C4-2B (cell line): Measurements from ENCODE around the gene MINDY3.
"Not testable (repeated sequence)": the region's sequence is repeated elsewhere in the genome, so short reads cannot be mapped to it uniquely, and the experiment has no call there.

Experiments used
- H3K27ac ChIP-seq: fragments of 450-650 bp; 2 replicates; pipeline ENCODE4 v1.5.1; 2017
- CTCF ChIP-seq: fragments of 450-650 bp; conservative IDR thresholded peaks from 2 replicates; pipeline ENCODE4 v1.5.1; 2017; ENCODE audit warnings: mild to moderate bottlenecking
- ZFX ChIP-seq: fragments of 450-650 bp; IDR thresholded peaks from 2 replicates; pipeline ENCODE4 v1.6.1; 2017

The MINDY3 gene

GRCh38 chr10:15857107-15857575 lies 3.2 kb downstream of the MINDY3 start:
- TF ChIP-seq CTCF (no peak), ZFX (no peak)

GRCh38 chr10:15856328-15857015 lies 3.8 kb downstream of the MINDY3 start:
- TF ChIP-seq ZFX (no peak), CTCF (no peak; the same call in 1 of the 2 replicates)
- H3K27ac ChIP-seq: no peak overlapping the region

More at GRCh38 chr10:15857107-15857575, 3.2 kb downstream of the MINDY3 start:
- H3K27ac ChIP-seq: no peak overlapping the region

GRCh38 chr10:15853800-15854199 lies 6.5 kb downstream of the MINDY3 start:
- no peak overlapping the region for H3K27ac ChIP-seq
- no peak for TF ChIP-seq ZFX
- no peak for TF ChIP-seq CTCF

- no peak overlapping the region for H3K27ac ChIP-seq
- TF ChIP-seq ZFX (no peak), CTCF (no peak)
These were observed 8.2 kb downstream of the MINDY3 start for GRCh38 chr10:15852111-15852557.

- H3K27ac ChIP-seq: not testable (repeated sequence)
These were observed 9.8 kb downstream of the MINDY3 start for GRCh38 chr10:15850337-15850978.

- H3K27ac ChIP-seq: no peak overlapping the region
- TF ChIP-seq CTCF (no peak), ZFX (no peak)
These were observed 11.0 kb downstream of the MINDY3 start for GRCh38 chr10:15849316-15849715.

GRCh38 chr10:15847481-15847880 lies 12.8 kb downstream of the MINDY3 start:
- H3K27ac ChIP-seq: no peak overlapping the region
- TF ChIP-seq CTCF (no peak), ZFX (no peak)
